HG03060 (cell line): ENCODE data around the gene IL22RA2.

Experiments
- ATAC-seq: cut with Tn5 transposase; IDR thresholded peaks from one replicate; pipeline ENCODE4 v1.9.1; 2021; ENCODE audit warnings: low read depth, moderate number of reproducible peaks; ENCODE audit not compliant: unreplicated experiment

Gene IL22RA2

GRCh38 chr6:137167702-137168377, 5.6 kb downstream of the IL22RA2 start:
- ATAC-seq, result no peak

DNA sequence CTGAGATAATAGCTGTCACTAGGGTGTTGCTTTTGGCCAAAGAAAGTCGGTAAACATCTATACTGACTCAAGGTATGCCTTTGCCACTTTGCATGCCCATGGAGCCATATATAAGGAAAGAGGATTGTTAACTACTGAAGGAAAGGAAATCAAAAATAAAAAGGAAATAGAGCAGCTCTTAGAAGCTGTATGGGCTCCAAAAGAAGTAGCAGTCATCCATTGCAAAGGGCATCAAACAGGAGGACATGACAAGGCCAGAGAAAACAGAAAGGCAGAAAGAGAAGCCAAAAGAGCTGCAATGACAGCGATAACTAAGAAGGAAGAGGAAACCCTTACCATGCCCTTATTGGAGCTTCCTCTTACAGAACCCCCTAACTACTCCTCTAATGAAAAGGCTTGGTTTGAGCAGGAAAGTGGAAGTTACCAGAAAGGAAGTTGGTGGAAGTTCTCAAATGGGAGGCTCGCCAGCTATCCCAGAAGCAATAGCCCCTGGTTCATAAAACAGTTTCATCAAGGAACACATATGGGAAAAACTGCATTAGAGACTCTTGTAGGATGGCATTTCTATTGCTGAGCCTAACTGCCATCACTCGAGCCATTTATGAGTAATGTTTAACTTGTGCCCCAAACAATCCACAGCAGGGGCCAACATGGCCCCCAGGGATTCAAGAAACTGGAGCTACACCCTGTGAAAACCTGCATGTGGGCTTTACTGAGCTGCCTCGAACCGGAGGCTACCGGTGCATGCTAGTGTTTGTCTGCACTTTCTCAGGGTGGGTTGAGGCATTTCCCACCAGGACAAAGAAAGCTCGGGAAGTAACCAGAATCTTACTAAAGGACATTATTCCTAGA, 7.0 kb downstream of the IL22RA2 start:
- ATAC-seq, result no peak

DNA sequence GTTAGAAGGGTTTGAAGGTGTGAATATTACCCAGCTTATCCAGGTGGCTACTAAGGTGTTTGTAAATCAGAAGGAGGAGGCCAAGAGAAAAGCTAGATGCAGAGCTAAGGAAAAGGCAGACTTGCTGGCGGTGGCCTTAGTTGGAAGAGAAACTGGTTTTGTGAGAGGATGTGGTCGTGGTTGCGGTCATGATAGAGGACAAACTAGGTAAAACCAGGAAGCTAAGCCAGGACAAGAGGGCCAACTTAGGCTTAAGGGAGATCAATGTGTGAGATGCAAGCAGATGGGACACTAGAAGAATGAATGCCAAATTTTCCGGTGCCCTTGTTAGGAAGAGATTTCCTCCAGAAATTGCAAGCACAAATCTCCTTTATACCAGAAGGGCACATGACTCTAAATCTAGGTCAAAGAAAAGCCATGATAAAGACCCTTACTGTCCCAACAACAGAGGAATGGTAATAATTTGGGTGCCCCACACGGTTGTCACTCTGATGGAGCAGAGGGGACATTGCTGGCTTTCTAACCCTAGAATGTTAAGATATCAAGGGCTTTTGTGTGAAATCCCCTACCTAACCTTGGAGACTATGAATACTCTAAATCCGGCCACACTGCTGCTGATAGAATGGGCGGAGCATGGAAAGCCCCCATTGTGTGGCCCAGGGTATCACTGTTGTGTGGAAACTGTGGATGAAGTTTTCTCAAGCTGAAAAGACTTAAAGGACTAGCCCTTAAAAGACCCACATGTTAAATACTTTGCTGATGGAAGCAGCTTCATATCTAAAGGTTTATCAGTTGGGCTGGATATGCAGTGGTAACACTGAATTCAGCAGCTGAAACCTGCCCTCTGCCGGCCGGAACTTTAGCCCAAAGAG, 7.8 kb downstream of the IL22RA2 start:
- ATAC-seq, result peak; percentile 33

GRCh38 chr6:137163732-137164318, 9.6 kb downstream of the IL22RA2 start:
- ATAC-seq, result no peak

DNA sequence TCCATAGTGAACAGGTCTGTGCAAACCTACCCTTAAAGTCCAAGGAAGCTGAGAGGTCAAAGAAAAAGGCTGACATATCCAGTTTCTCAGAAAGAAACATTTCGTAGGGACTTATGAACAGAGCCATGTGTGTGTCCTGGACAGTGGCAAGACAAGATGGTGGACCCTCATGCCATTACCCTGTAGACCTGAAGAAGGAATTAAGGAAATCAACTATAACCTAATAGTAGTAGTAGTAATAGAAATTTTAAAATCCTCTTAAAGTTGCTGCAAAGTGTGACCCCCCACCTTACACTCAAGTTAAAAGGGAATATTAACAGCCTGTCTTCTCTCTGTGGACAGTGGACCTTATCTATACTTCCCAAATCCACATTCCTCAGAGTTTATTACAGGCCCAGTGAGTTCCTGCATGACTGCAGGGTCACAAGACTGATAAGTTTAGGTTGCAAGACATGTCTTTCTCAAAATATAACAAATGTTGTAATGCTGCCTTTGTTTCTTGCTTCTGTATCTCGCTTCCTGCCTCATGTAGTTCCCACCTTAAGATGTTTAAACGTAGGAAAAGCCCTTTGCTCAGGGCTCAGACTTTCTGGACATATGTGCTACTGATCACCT, 10.6 kb downstream of the IL22RA2 start:
- ATAC-seq, result no peak

GRCh38 chr6:137161949-137162348, 11.5 kb downstream of the IL22RA2 start:
- ATAC-seq, result no peak

- ATAC-seq, result no peak
These were observed 12.7 kb downstream of the IL22RA2 start for GRCh38 chr6:137160763-137161162.

GRCh38 chr6:137159912-137160311, 13.5 kb downstream of the IL22RA2 start:
- ATAC-seq, result no peak

DNA sequence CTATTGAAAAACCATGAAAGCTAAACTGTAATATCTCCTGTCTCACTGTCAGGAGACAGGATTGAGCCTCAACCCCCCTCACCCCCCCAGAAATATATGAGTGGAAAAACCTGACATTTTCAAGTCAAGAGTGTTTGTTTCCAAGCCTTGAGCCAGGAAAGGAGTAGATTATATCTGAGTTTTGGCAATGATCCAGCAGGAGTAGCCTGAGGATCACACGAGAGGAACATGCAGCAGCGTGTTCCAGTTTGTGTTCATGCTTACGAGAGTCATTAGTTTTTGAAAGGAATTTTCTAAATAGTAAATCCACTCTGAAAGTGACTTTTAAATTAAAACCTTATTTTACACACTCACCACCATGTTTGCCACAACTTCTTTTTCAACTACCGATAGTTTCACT, 15.8 kb downstream of the IL22RA2 start:
- ATAC-seq, result no peak

DNA sequence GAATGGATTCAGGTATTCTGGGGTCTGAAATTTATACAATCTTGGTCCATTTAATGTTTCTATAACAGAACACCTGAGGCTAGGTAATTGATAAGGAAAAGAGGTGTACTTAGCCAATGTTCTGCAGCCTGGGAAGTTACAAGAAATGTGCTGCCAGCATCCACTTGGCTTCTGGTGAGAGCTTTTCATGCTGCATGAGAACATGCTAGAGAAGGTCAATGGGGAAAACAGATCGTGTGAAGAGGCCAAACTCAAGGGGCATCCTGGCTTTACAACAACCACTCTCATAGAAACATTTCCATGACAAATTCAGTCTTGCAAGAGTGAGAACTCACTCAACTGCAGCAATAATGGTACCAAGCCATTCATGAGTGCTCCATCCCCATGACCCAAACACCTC, 16.8 kb downstream of the IL22RA2 start:
- no peak for ATAC-seq

DNA sequence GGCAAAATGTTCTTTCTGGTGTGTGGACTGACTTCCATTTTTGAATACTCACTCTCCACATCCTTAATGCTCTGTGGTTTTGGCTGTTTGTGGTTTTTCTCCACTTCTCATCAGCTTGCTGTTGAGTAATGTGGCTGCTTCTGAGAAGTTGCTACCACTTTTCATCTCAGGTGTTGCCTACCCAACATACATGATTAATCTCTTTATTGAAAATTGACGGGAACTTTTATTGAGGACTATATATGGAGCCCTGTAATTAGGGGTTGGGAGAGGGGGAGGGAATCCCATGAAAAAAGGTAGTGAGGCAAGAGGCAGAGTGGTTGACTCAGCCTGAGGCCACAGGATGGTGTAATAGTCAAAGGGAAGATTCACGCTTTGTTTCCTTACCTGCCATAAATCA, 17.6 kb downstream of the IL22RA2 start:
- ATAC-seq, result no peak

DNA sequence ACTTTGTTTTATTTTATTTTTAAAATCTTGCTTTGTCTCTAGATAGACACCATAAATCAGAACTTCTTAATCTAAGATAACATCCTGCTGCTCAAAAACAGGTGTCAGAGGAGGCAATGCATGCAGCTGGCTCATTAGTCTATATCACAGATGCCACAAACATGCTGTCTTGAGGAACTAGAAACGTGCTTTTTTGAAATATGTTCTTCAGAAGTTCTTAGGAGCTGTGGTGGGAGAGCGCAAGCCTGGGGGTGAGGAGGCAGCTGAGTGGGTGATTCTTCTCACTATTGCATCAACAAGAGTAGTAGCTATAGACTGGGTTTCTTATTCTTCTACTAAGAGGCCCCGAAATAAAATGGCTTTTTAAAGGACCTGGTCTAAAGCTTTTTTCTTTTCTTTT, 23.4 kb downstream of the IL22RA2 start:
- no peak for ATAC-seq

DNA sequence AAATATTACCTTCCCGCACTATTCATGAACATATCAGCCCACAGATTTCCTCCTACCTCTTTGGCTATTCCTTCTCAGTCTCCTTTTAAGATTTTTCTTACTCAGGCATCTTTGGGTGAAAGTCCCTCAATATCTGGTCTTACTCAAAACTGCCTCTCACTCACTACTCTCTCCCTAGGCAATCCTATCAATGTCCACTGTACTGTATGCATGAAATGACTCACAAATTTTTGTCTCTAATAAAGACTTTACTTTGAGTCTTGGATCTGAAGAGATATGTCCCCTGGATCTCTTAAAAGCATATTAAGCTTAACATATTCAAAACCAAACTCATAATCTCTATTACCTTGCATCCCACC, 24.4 kb downstream of the IL22RA2 start:
- no peak for ATAC-seq

DNA sequence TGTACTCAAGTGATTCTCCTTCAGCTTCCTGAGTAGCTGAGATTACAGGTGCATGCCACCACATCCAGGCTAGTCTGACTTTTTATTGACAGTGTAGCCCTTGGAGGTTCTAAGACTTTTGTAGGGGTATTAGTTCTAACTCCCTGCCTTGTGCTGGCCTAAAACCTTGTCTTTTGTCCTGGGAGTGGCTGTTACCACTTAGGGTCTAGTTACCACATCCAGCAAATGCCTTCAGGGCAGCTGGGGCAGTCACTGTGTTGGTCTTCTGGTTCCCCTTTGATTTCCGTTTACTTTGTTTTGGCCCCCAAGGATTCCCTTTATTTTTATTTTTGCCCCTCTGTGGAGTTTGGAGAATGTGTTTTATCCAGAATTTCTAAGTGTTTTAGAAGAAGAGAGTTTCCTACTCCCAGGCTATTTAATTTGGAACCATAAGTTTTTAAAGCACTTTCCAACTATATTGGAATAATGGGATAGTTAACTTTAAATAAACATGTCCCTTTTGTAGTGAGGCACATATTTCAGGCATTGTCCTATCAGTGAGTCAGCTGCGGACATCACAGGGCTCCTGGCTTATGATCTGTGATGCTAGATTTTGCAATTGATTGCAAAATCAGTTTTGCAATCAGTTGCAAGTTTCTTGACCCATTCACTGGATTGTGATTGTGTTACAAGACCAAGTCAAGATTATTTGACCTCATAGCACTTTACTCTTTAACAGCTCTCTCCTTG, 25.0 kb downstream of the IL22RA2 start:
- ATAC-seq, result no peak

DNA sequence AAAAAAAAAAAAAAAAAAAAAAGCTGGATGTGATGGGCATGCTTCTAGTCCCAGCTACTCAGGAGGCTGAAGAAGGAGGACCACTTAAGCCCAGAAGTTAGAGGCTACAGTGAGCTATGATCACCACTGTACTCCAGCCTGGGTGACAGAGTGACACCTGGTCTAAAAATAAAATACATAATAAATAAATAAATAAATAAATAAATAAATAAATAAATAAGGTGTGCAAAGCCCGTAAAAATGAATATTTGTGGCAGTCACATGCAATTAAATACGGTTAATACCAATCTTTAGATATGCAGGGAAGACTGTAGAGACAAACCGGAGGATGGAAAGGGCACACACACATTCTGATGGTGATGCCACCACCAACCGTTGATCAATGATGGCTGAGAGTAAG, 26.2 kb downstream of the IL22RA2 start:
- ATAC-seq, result no peak

GRCh38 chr6:137146206-137146605, 27.2 kb downstream of the IL22RA2 start:
- ATAC-seq, result no peak

DNA sequence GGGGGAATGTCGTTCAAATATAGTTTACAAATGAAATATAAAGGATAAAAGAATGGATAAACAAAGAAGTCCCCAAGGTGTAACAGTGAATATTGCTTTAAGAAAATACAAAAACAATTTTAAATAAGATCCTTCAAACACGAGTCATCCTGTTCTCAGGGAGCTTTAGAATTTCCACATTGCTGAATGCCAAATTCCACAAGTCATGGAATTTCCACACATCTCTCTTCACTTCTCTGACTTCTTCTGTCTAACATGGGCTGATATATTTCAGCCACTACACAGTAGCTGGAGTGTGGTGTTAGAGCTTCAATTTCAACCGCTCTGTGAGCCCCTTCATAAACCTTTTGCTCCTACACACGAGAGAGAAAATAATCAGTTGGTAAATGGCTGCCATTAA, 28.0 kb downstream of the IL22RA2 start:
- ATAC-seq, result no peak

GRCh38 chr6:137136065-137136464, 37.4 kb downstream of the IL22RA2 start:
- no peak for ATAC-seq

DNA sequence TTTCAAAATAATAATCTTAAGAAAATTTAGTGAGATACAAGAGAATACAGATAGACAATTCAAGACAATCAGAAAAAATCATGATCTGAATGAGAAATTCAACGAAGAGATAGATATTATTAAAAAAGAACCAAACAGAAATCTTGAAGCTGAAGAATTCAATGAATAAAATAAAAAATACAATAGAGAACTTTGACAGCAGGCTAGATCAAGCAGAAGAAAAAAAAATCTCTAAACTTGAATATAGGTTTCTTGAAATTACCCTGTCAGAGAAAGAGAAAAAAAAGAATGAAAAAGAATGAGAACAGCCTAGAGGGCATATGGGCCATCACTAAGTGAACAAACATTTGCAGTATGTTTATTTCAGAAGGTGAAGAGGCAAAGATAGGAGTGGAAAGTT, 39.0 kb downstream of the IL22RA2 start:
- no peak for ATAC-seq

DNA sequence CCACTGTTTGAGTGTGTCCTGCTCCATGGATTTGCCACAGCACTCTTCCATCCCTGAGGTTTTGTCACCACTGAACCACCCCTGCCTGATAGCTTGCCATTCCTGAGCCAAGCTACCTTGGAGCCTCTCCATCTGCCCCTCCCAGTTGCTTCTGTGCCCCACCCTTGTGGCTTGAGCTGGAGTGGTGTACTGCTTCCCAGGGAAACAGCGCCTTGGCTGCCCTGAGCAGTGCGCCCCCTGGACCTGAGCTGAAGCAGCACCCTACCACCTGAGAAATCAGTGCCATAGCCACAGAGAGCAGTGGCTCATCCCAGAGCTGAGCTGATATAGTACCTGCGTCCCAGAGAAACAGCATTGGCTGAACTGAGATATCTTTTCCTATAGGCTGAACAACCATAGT, 40.3 kb downstream of the IL22RA2 start:
- ATAC-seq, result no peak
